Measurements from ENCODE around the gene DCLK1. TPM values are rescaled to one million over a fixed set of nuclear protein-coding genes. Genes with fewer than 3 reads are reported as not detected.

DCLK1 gene
- total RNA-seq, 4 donors from 2014 or later = 11.9 to 26.4 (median 15.5) TPM

- no peak for TF ChIP-seq CTCF (IDR thresholded peaks at IDR 0.05)
- TF ChIP-seq POLR2A (IDR thresholded peaks at IDR 0.05) = no peak
Observed at GRCh38 chr13:35785576-35786303, 345.4 kb downstream of the DCLK1 start.

GRCh38 chr13:35784286-35784951, 346.8 kb downstream of the DCLK1 start:
- H3K27me3 ChIP-seq = no peaks in the 10 kb centered on the region
- intact Hi-C loops (cut with DNase I) = no loop called here
- 84 to 86% methylated on average over 10 of the region's 10 CpGs for WGBS, 2 donors

More at GRCh38 chr13:35785576-35786303, 345.4 kb downstream of the DCLK1 start:
- no peaks in the 10 kb centered on the region for H3K9me3 ChIP-seq
- 52 to 53% methylated on average over 11 to 12 of the region's 12 CpGs for WGBS, 2 donors
- no peaks in the 10 kb centered on the region for H3K4me1 ChIP-seq
- H3K36me3 ChIP-seq = no peaks in the 10 kb centered on the region
- H3K27ac ChIP-seq = no peak overlapping the region
- H3K4me3 ChIP-seq (replicated peaks in 1 of 3) = no peak overlapping the region
- H3K27me3 ChIP-seq = no peaks in the 10 kb centered on the region
- intact Hi-C loops (cut with DNase I) = no loop called here
- DNase-seq = no peak

GRCh38 chr13:35782793-35783192, 348.4 kb downstream of the DCLK1 start:
- no peak overlapping the region for H3K27ac ChIP-seq
- H3K27me3 ChIP-seq = no peaks in the 10 kb centered on the region
- no peak for DNase-seq
- no peaks in the 10 kb centered on the region for H3K36me3 ChIP-seq
- no peaks in the 10 kb centered on the region for H3K9me3 ChIP-seq
- no peaks in the 10 kb centered on the region for H3K4me1 ChIP-seq
- TF ChIP-seq CTCF (IDR thresholded peaks at IDR 0.05) (no peak), POLR2A (IDR thresholded peaks at IDR 0.05) (no peak)
- WGBS, 2 donors = 98 to 100% methylated on average over 2 of the region's 2 CpGs
- H3K4me3 ChIP-seq (replicated peaks in 1 of 3) = no peak overlapping the region
- intact Hi-C loops (cut with DNase I) = no loop called here

More at GRCh38 chr13:35784286-35784951, 346.8 kb downstream of the DCLK1 start:
- Histone ChIP-seq H3K36me3 (no peaks in the 10 kb centered on the region), H3K27ac (no peak overlapping the region), H3K9me3 (no peaks in the 10 kb centered on the region), H3K4me3 (replicated peaks in 1 of 3) (no peak overlapping the region), H3K4me1 (no peaks in the 10 kb centered on the region)
- DNase-seq = no peak
- TF ChIP-seq CTCF (IDR thresholded peaks at IDR 0.05) = no peak
- TF ChIP-seq POLR2A (IDR thresholded peaks at IDR 0.05) = no peak

GRCh38 chr13:35781036-35782000, 349.9 kb downstream of the DCLK1 start:
- Histone ChIP-seq H3K4me1 (no peaks in the 10 kb centered on the region), H3K36me3 (no peaks in the 10 kb centered on the region), H3K27me3 (no peaks in the 10 kb centered on the region), H3K27ac (no peak overlapping the region), H3K9me3 (no peaks in the 10 kb centered on the region), H3K4me3 (replicated peaks in 1 of 3) (no peak overlapping the region)
- 88% methylated on average over 7 of the region's 7 CpGs for WGBS, 2 donors
- intact Hi-C loops (cut with DNase I) = no loop called here
- DNase-seq = no peak
- TF ChIP-seq CTCF (IDR thresholded peaks at IDR 0.05) (no peak), POLR2A (IDR thresholded peaks at IDR 0.05) (no peak)
